Sigmoid colon (tissue), 4 donors: ENCODE data around the gene VAMP5.

Experiments
- EP300 ChIP-seq, 4 donors: sonication (generic); formaldehyde crosslinking; IDR thresholded peaks; one replicate each; pipeline ENCODE4 v1.6.1; 2017; ENCODE audit warnings: antibody characterized with exemption in 4 of 4
- POLR2A ChIP-seq, 2 donors: fragments of 450-650 bp; IDR thresholded peaks; one replicate each; pipeline ENCODE4 v1.6.1; 2016; ENCODE audit warnings: antibody characterized with exemption in 2 of 2, mild to moderate bottlenecking in 2 of 2, moderate library complexity in 2 of 2
- POLR2AphosphoS5 ChIP-seq, 4 donors: sonication (generic); formaldehyde crosslinking; IDR thresholded peaks; one replicate each; pipeline ENCODE4 v1.6.1; 2017; ENCODE audit warnings: antibody characterized with exemption in 4 of 4
- TF ChIP-seq, protein P1 (sequence below), 4 experiments: fragments of 450-650 bp in 3 of 4; fragments of 200-600 bp in 1 of 4; IDR thresholded peaks; one replicate each; pipeline ENCODE4 v1.5.1; 2016 to 2019; ENCODE audit warnings: antibody characterized with exemption in 4 of 4, mild to moderate bottlenecking in 3 of 4, moderate library complexity in 2 of 4

DNA sequence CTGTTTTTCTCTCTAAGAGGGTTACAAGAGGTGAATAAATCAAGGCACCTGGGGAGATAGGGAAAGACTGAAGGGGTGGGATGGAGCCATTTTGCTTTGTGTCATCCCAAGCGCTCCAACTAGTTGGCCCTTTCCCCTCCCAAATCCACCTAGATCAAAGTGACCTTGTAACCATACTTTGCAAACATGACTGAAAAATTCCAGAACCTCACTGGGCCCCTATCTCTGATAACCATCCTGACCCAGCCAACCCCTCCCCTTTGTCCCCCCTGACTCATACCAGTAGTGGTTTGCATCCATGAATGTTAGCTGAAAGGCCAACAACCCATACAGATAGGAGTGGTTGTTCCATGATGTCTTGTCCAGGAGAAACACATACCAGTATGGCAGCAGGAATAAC lies 26.1 kb upstream of the VAMP5 start:
- no peak for TF ChIP-seq POLR2A (IDR thresholded peaks at IDR 0.05)
- TF ChIP-seq, protein P1, sequence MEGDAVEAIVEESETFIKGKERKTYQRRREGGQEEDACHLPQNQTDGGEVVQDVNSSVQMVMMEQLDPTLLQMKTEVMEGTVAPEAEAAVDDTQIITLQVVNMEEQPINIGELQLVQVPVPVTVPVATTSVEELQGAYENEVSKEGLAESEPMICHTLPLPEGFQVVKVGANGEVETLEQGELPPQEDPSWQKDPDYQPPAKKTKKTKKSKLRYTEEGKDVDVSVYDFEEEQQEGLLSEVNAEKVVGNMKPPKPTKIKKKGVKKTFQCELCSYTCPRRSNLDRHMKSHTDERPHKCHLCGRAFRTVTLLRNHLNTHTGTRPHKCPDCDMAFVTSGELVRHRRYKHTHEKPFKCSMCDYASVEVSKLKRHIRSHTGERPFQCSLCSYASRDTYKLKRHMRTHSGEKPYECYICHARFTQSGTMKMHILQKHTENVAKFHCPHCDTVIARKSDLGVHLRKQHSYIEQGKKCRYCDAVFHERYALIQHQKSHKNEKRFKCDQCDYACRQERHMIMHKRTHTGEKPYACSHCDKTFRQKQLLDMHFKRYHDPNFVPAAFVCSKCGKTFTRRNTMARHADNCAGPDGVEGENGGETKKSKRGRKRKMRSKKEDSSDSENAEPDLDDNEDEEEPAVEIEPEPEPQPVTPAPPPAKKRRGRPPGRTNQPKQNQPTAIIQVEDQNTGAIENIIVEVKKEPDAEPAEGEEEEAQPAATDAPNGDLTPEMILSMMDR (IDR thresholded peaks at IDR 0.05): no peak
- no peak for TF ChIP-seq POLR2AphosphoS5 (IDR thresholded peaks at IDR 0.05)
- TF ChIP-seq EP300 (IDR thresholded peaks at IDR 0.05): no peak
